Neutrophil (primary cell): ENCODE data around the gene TRAF1.

ENCODE experiments used
- H3K27ac ChIP-seq: fragments of 200-600 bp; sonication (generic); 2 replicates; pipeline ENCODE4 v1.5.1; 2016; ENCODE audit warnings: mild to moderate bottlenecking, moderate library complexity
- H3K27me3 ChIP-seq: fragments of 200-600 bp; sonication (generic); 2 replicates; pipeline ENCODE4 v1.6.0; 2016; ENCODE audit warnings: mild to moderate bottlenecking
- H3K36me3 ChIP-seq: fragments of 200-600 bp; sonication (generic); 2 replicates; pipeline ENCODE4 v1.5.1; 2017
- H3K4me1 ChIP-seq, 2 experiments: fragments of 200-600 bp in 1 of 2; sonication (generic) in 1 of 2; 1 replicate in 1 of 2; 2 replicates in 1 of 2; pipeline versions ENCODE4 v1.5.1 to v1.6.1; 2013 to 2016; ENCODE audit warnings: low read depth in 1 of 2, low read length in 1 of 2, mild to moderate bottlenecking in 1 of 2, moderate library complexity in 1 of 2; ENCODE audit not compliant: control insufficient read depth in 1 of 2, insufficient read depth in 1 of 2
- H3K4me3 ChIP-seq, 2 experiments: fragments of 200-600 bp in 1 of 2; sonication (generic) in 1 of 2; 1 replicate in 1 of 2; 2 replicates in 1 of 2; pipeline ENCODE4 v1.5.1; 2013 to 2016; ENCODE audit warnings: low read depth in 1 of 2, low read length in 1 of 2, mild to moderate bottlenecking in 1 of 2, moderate library complexity in 1 of 2
- H3K9me3 ChIP-seq: fragments of 200-600 bp; sonication (generic); 2 replicates; pipeline ENCODE4 v1.5.1; 2016
- TF ChIP-seq, protein P1 (sequence below): fragments of 200-600 bp; sonication (generic); IDR thresholded peaks from 2 replicates; pipeline ENCODE4 v1.5.1; 2016; ENCODE audit warnings: antibody characterized with exemption

The TRAF1 gene

DNA sequence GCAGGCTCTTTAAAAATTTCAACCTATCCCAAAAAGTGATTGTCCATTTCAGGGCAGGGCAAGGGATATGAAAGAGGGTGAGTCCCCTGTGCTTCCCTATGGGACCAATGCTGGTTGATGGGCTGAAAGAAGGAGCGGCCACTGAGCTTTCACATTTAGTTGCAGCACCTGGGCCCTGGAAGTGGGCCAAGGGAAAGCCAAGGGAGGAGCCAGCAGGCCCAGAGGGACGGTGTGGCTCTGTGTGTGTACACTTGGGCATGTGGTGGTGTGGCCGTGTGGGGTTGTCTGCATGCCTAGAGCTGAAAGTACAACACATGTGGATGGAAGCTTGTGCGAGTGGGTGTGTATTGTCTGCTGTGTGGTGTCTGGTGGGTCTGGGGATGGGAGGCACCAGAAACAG lies 69.9 kb downstream of the TRAF1 start:
- TF ChIP-seq, protein P1, sequence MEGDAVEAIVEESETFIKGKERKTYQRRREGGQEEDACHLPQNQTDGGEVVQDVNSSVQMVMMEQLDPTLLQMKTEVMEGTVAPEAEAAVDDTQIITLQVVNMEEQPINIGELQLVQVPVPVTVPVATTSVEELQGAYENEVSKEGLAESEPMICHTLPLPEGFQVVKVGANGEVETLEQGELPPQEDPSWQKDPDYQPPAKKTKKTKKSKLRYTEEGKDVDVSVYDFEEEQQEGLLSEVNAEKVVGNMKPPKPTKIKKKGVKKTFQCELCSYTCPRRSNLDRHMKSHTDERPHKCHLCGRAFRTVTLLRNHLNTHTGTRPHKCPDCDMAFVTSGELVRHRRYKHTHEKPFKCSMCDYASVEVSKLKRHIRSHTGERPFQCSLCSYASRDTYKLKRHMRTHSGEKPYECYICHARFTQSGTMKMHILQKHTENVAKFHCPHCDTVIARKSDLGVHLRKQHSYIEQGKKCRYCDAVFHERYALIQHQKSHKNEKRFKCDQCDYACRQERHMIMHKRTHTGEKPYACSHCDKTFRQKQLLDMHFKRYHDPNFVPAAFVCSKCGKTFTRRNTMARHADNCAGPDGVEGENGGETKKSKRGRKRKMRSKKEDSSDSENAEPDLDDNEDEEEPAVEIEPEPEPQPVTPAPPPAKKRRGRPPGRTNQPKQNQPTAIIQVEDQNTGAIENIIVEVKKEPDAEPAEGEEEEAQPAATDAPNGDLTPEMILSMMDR: no peak
- H3K4me3 ChIP-seq: no peak overlapping the region
- H3K9me3 ChIP-seq: no peaks in the 10 kb centered on the region
- no peaks in the 10 kb centered on the region for H3K27me3 ChIP-seq
- no peaks in the 10 kb centered on the region for H3K4me1 ChIP-seq
- no peak overlapping the region for H3K27ac ChIP-seq
- H3K36me3 ChIP-seq: peaks cover 96% of the 10 kb centered on the region

GRCh38 chr9:120855827-120856670 lies 70.5 kb downstream of the TRAF1 start:
- no peaks in the 10 kb centered on the region for H3K4me1 ChIP-seq
- H3K27ac ChIP-seq: peak overlapping the region; percentile 20
- no peak overlapping the region for H3K4me3 ChIP-seq
- H3K27me3 ChIP-seq: no peaks in the 10 kb centered on the region
- TF ChIP-seq, protein P1: no peak
- no peaks in the 10 kb centered on the region for H3K9me3 ChIP-seq
- peaks cover 96% of the 10 kb centered on the region for H3K36me3 ChIP-seq

DNA sequence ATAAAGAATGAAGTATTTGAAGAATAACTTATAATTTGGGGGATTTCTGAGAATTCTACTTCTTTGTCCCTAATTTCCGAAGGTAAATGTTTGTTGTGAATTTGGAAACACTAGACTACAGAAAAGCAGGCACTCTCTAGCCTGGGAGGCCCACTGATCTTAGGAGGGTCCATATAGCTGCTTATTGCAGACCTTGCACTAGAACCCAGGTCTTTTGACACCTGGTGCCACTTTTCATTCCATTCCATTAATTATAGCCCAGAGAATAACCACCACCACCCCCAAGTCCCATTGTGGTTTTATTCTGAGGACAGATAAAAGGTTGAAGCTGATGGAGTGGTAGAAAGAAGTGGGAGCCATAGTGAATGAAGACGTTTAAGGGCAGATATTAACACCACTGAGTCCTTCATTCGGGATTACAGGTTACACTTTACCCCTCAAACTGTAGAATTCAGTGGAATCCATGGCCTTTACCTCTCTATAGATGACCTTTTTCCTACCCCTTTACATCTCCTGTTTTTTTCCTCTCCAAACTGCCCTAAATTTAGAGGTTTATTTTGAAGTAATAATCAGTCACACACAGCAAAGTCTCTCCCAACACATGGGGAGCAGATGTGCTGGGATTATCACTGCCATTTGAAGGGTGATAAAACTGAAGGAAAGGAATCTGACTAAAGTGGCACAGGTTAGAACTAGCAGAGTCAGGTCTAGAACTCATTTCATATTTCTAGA lies 71.8 kb downstream of the TRAF1 start:
- H3K27ac ChIP-seq: no peak overlapping the region
- H3K36me3 ChIP-seq: peaks cover 92% of the 10 kb centered on the region
- no peak overlapping the region for H3K4me3 ChIP-seq
- H3K9me3 ChIP-seq: no peaks in the 10 kb centered on the region
- H3K4me1 ChIP-seq: no peaks in the 10 kb centered on the region
- H3K27me3 ChIP-seq: no peaks in the 10 kb centered on the region
- TF ChIP-seq, protein P1: no peak

DNA sequence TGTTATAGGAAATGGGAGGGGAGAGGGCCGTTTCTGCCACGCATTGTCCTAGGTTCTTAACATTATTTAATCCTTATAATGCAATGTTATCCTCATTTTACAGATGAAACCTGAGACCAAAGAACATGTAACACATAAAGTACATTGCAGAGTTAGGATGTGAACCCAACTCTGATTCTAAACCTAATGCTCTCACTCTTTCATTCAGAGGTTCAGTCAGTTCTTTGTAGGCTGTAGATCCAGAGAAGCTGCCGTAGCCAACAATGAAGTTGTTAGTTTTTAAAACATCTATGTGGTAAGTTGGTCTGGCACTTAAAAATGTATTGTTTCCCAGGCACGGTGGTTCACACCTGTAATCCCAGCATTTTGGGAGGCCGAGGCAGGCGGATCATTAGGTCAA lies 73.4 kb downstream of the TRAF1 start:
- Histone ChIP-seq H3K27ac (no peak overlapping the region), H3K4me1 (no peaks in the 10 kb centered on the region), H3K9me3 (no peaks in the 10 kb centered on the region), H3K36me3 (peaks cover 86% of the 10 kb centered on the region), H3K27me3 (no peaks in the 10 kb centered on the region), H3K4me3 (no peak overlapping the region)
- TF ChIP-seq, protein P1: no peak
